Measurements from ENCODE around the gene MTHFS.

The MTHFS gene

GRCh38 chr15:79811406-79812405 lies 85.1 kb downstream of the MTHFS start:
- DNase-seq = no peak

- DNase-seq = no peak
Observed at GRCh38 chr15:79804838-79805237, 92.0 kb downstream of the MTHFS start.

GRCh38 chr15:79798311-79798710 lies 98.5 kb downstream of the MTHFS start:
- no peak for DNase-seq

Measured in stimulated activated CD4-positive, alpha-beta T cell treated with anti-CD3 and anti-CD28 coated beads, Interleukin-4, amount 100 ng/mL, for 4 hours (primary cell).